Coronary artery (tissue), 2 donors: ENCODE measurements around the gene MBOAT1.

Source experiments
- DNase-seq: peaks from one replicate; pipeline ENCODE4 v3.0.0-alpha.2; 2017; ENCODE audit warnings: low spot score
- H3K27ac ChIP-seq, 2 donors: fragments of 200-600 bp; sonication (generic); one replicate each; pipeline ENCODE4 v1.5.1; 2016 to 2019
- H3K4me3 ChIP-seq: fragments of 200-600 bp; sonication (generic); 2 replicates; pipeline ENCODE4 v1.5.1; 2016; ENCODE audit warnings: mild to moderate bottlenecking, moderate library complexity
- TF ChIP-seq, protein P1 (sequence below): fragments of 200-600 bp; sonication (generic); IDR thresholded peaks from one replicate; pipeline ENCODE4 v1.5.1; 2019; ENCODE audit warnings: antibody characterized with exemption

Gene MBOAT1

DNA sequence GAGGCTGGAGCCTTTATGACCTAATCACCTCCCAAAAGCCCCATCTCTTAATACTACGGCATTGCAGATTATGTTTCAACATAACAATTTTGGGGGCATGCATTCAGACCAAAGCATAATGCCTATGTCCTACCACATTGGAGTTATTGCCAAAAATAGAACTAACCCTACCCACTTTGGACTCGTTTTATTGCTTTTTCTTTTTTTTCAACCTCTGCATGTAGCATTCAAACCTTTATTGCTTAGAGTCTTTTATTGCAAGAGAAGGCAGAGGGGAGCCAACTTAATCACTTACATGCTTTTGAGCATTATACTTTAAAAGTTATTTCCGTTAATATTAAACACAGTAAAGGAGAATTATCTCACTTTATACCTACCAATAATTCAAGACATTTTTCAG lies 8.1 kb upstream of the MBOAT1 start:
- TF ChIP-seq, protein P1, sequence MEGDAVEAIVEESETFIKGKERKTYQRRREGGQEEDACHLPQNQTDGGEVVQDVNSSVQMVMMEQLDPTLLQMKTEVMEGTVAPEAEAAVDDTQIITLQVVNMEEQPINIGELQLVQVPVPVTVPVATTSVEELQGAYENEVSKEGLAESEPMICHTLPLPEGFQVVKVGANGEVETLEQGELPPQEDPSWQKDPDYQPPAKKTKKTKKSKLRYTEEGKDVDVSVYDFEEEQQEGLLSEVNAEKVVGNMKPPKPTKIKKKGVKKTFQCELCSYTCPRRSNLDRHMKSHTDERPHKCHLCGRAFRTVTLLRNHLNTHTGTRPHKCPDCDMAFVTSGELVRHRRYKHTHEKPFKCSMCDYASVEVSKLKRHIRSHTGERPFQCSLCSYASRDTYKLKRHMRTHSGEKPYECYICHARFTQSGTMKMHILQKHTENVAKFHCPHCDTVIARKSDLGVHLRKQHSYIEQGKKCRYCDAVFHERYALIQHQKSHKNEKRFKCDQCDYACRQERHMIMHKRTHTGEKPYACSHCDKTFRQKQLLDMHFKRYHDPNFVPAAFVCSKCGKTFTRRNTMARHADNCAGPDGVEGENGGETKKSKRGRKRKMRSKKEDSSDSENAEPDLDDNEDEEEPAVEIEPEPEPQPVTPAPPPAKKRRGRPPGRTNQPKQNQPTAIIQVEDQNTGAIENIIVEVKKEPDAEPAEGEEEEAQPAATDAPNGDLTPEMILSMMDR = no peak
- no peak for DNase-seq
- no peak overlapping the region for H3K27ac ChIP-seq
- H3K4me3 ChIP-seq = no peak overlapping the region

- TF ChIP-seq, protein P1 = no peak
- H3K27ac ChIP-seq = peak overlapping the region in 1 of 2 donors; percentile 63
- H3K4me3 ChIP-seq = peak overlapping the region; percentile 3
- no peak for DNase-seq
These were observed 5.6 kb upstream of the MBOAT1 start for GRCh38 chr6:20217891-20218290.

GRCh38 chr6:20217324-20217855 lies 5.1 kb upstream of the MBOAT1 start:
- DNase-seq = no peak
- TF ChIP-seq, protein P1 = no peak
- peak overlapping the region; percentile 3 for H3K4me3 ChIP-seq
- peak overlapping the region in 1 of 2 donors; percentile 63 for H3K27ac ChIP-seq

GRCh38 chr6:20215310-20215709 lies 3.0 kb upstream of the MBOAT1 start:
- TF ChIP-seq, protein P1 = no peak
- Histone ChIP-seq H3K27ac (no peak overlapping the region), H3K4me3 (no peak overlapping the region)
- no peak for DNase-seq

GRCh38 chr6:20213271-20213798 lies 1.1 kb upstream of the MBOAT1 start:
- Histone ChIP-seq H3K27ac (peak overlapping the region; percentile 85 to 95), H3K4me3 (peak overlapping the region; percentile 93)
- TF ChIP-seq, protein P1 = no peak
- no peak for DNase-seq

GRCh38 chr6:20211941-20212391 lies 303 bp downstream of the MBOAT1 start:
- peak overlapping the region; percentile 85 to 95 for H3K27ac ChIP-seq
- peak overlapping the region; percentile 93 for H3K4me3 ChIP-seq
- DNase-seq = no peak
- TF ChIP-seq, protein P1 = no peak
